ENCODE measurements around the gene MAML3.

DNA sequence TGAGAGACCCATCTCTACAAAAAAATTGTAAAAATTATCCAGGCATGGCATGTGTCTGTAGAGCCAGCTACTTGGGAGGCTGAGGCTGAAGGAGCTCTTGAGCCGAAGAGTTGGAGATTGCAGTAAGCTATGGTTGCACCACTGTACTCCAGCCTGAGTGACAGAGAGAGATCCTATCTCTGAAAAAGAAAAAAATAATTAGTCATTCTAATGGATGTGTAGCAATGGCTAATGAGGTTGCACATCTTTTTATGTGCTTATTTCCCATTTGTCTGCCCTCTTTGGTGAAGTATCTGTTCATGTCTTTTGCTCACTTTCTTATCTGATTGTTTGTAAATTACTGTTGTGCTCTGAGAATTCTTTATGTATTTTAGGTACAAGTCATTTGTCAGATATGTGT lies 19.0 kb upstream of the MAML3 start:
- TF ChIP-seq, protein P1, sequence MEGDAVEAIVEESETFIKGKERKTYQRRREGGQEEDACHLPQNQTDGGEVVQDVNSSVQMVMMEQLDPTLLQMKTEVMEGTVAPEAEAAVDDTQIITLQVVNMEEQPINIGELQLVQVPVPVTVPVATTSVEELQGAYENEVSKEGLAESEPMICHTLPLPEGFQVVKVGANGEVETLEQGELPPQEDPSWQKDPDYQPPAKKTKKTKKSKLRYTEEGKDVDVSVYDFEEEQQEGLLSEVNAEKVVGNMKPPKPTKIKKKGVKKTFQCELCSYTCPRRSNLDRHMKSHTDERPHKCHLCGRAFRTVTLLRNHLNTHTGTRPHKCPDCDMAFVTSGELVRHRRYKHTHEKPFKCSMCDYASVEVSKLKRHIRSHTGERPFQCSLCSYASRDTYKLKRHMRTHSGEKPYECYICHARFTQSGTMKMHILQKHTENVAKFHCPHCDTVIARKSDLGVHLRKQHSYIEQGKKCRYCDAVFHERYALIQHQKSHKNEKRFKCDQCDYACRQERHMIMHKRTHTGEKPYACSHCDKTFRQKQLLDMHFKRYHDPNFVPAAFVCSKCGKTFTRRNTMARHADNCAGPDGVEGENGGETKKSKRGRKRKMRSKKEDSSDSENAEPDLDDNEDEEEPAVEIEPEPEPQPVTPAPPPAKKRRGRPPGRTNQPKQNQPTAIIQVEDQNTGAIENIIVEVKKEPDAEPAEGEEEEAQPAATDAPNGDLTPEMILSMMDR (IDR thresholded peaks at IDR 0.05) = no peak
- TF ChIP-seq POLR2A (IDR thresholded peaks at IDR 0.05) = no peak

All from lower leg skin (tissue), 3 donors.